Chondrocyte (in vitro differentiated cells): Measurements from ENCODE around the gene SCAPER. TPM values are rescaled to one million over a fixed set of nuclear protein-coding genes. Genes with fewer than 3 reads are reported as not detected.

Source experiments
- DNase-seq: peaks from one replicate; pipeline ENCODE4 v3.0.0; 2021; ENCODE audit warnings: mixed read lengths, low spot score
- H3K27ac Mint-ChIP-seq: one replicate; pipeline ENCODE4 v1.8.0; 2021; ENCODE audit warnings: mild to moderate bottlenecking, moderate library complexity, mixed read lengths; ENCODE audit not compliant: unreplicated experiment
- H3K27me3 Mint-ChIP-seq: 2 replicates; pipeline ENCODE4 v1.8.0; 2021; ENCODE audit warnings: low read depth, mixed read lengths
- H3K36me3 Mint-ChIP-seq: 2 replicates; pipeline ENCODE4 v1.8.0; 2021; ENCODE audit warnings: low read depth, mixed read lengths
- H3K4me1 Mint-ChIP-seq: 2 replicates; pipeline ENCODE4 v1.8.0; 2021; ENCODE audit warnings: low read depth, mild to moderate bottlenecking, mixed read lengths
- H3K4me3 Mint-ChIP-seq: one replicate; pipeline ENCODE4 v1.8.0; 2021; ENCODE audit warnings: mild to moderate bottlenecking, moderate library complexity, mixed read lengths; ENCODE audit not compliant: unreplicated experiment
- H3K9me3 Mint-ChIP-seq: 2 replicates; pipeline ENCODE4 v1.8.0; 2021; ENCODE audit warnings: low read depth, mixed read lengths
- CTCF ChIP-seq: fragments of 200-600 bp; sonication (generic); IDR thresholded peaks from 2 replicates; pipeline ENCODE4 v1.5.0; 2021; ENCODE audit warnings: antibody characterized with exemption, mild to moderate bottlenecking, moderate library complexity
- total RNA-seq: library from RNA; stranded (reverse); gene quantifications from 3 replicates; pipeline ENCODE4 v1.2.1, GENCODE V29; 2021

SCAPER gene
- total RNA-seq, 1 donor from 2014 or later: 17.3 TPM

GRCh38 chr15:76913737-76914136, 8.6 kb upstream of the SCAPER start:
- DNase-seq: no peak
- H3K36me3 Mint-ChIP-seq: no peaks in the 10 kb centered on the region
- H3K4me3 Mint-ChIP-seq: no peak overlapping the region
- no peak overlapping the region for H3K27ac Mint-ChIP-seq
- H3K27me3 Mint-ChIP-seq: peaks cover 17% of the 10 kb centered on the region
- H3K4me1 Mint-ChIP-seq: no peaks in the 10 kb centered on the region
- no peak for TF ChIP-seq CTCF
- no peaks in the 10 kb centered on the region for H3K9me3 Mint-ChIP-seq

- no peaks in the 10 kb centered on the region for H3K36me3 Mint-ChIP-seq
- no peaks in the 10 kb centered on the region for H3K9me3 Mint-ChIP-seq
- peaks cover 10% of the 10 kb centered on the region for H3K27me3 Mint-ChIP-seq
- no peak for DNase-seq
- no peaks in the 10 kb centered on the region for H3K4me1 Mint-ChIP-seq
- no peak overlapping the region for H3K4me3 Mint-ChIP-seq
- H3K27ac Mint-ChIP-seq: no peak overlapping the region
- no peak for TF ChIP-seq CTCF
Observed at GRCh38 chr15:76912430-76912829, 7.3 kb upstream of the SCAPER start.

- Mint-ChIP-seq H3K36me3 (no peaks in the 10 kb centered on the region), H3K4me1 (peaks cover 27% of the 10 kb centered on the region), H3K9me3 (no peaks in the 10 kb centered on the region), H3K27ac (no peak overlapping the region), H3K4me3 (peak overlapping the region; percentile 88), H3K27me3 (no peaks in the 10 kb centered on the region)
- no peak for DNase-seq
- TF ChIP-seq CTCF: no peak
Observed at GRCh38 chr15:76905855-76906254, 715 bp upstream of the SCAPER start.

GRCh38 chr15:76904461-76905012, 603 bp downstream of the SCAPER start:
- no peak for TF ChIP-seq CTCF
- DNase-seq: no peak
- no peaks in the 10 kb centered on the region for H3K9me3 Mint-ChIP-seq
- peaks cover 27% of the 10 kb centered on the region for H3K4me1 Mint-ChIP-seq
- peak overlapping the region; percentile 88 for H3K4me3 Mint-ChIP-seq
- H3K27me3 Mint-ChIP-seq: no peaks in the 10 kb centered on the region
- H3K36me3 Mint-ChIP-seq: no peaks in the 10 kb centered on the region
- peak overlapping the region; percentile 81 for H3K27ac Mint-ChIP-seq

GRCh38 chr15:76903251-76903681, 1.9 kb downstream of the SCAPER start:
- Mint-ChIP-seq H3K4me1 (peaks cover 27% of the 10 kb centered on the region), H3K4me3 (no peak overlapping the region), H3K36me3 (peaks cover 4% of the 10 kb centered on the region), H3K27me3 (no peaks in the 10 kb centered on the region), H3K27ac (no peak overlapping the region), H3K9me3 (peaks cover 4% of the 10 kb centered on the region)
- peak; percentile 52 for TF ChIP-seq CTCF
- no peak for DNase-seq
